ENCODE results near the gene SAMD8.
"Not testable (repeated sequence)": the region's sequence is repeated elsewhere in the genome, so short reads cannot be mapped to it uniquely, and the experiment has no call there.

Gene SAMD8

DNA sequence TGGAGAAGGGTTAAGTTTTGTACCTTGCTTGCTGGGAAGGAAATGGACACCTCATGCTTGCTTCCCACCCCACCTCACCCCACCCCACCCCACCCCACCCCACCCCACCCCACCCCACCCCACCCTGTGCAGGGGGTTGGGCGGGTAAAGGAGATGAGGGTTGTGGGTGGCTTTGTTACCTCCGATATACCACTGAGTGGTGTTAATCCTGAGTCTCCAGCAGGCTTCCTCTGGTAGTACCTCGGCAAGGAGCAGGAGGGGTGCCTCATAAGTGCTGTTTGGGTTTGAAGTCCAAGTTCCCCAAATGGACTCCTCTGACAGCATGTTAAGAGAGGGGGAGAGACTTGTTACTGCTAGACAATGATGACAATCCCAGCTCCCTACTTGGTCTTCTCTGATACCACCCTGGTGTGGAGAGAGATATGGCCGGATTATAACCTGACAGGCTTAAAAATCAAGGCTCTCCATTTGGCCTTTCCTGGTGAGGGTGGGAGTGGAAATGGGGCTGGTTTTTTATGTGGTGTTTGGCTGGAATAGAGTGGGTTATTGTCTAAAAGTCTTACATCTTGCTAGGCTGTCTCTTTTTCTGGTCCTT lies 11.7 kb downstream of the SAMD8 start:
- Histone ChIP-seq H3K36me3 (ENCODE audit: control insufficient read depth, insufficient read depth, low read length) (0 out of 2 replicates have a peak, but pooled peaks cover 3% of the 10 kb centered on the region), H3K9me3 (ENCODE audit: control insufficient read depth, insufficient read depth, low read length) (no peaks in the 10 kb centered on the region), H3K27ac (ENCODE audit: low read depth, low read length) (no peak overlapping the region), H3K27me3 (ENCODE audit: control insufficient read depth, insufficient read depth, low read length) (no peaks in the 10 kb centered on the region), H3K9ac (ENCODE audit: low read depth, low read length) (no peak overlapping the region), H3K4me1 (ENCODE audit: control insufficient read depth, insufficient read depth, low read length) (0 out of 2 replicates have a peak, but pooled peaks cover under 1% of the 10 kb centered on the region), H3K4me3 (ENCODE audit: low read depth, low read length) (no peak overlapping the region)

GRCh38 chr10:75126277-75126676 lies 14.8 kb downstream of the SAMD8 start:
- Histone ChIP-seq H3K27ac (ENCODE audit: low read depth, low read length) (no peak overlapping the region), H3K36me3 (ENCODE audit: control insufficient read depth, insufficient read depth, low read length) (0 out of 2 replicates have a peak, but pooled peaks cover 3% of the 10 kb centered on the region), H3K9ac (ENCODE audit: low read depth, low read length) (no peak overlapping the region), H3K4me3 (ENCODE audit: low read depth, low read length) (no peak overlapping the region), H3K9me3 (ENCODE audit: control insufficient read depth, insufficient read depth, low read length) (no peaks in the 10 kb centered on the region), H3K27me3 (ENCODE audit: control insufficient read depth, insufficient read depth, low read length) (no peaks in the 10 kb centered on the region), H3K4me1 (ENCODE audit: control insufficient read depth, insufficient read depth, low read length) (no peaks in the 10 kb centered on the region)

- Histone ChIP-seq H3K36me3 (ENCODE audit: control insufficient read depth, insufficient read depth, low read length) (0 out of 2 replicates have a peak, but pooled peaks cover 3% of the 10 kb centered on the region), H3K9me3 (ENCODE audit: control insufficient read depth, insufficient read depth, low read length) (no peaks in the 10 kb centered on the region), H3K27ac (ENCODE audit: low read depth, low read length) (no peak overlapping the region), H3K4me3 (ENCODE audit: low read depth, low read length) (no peak overlapping the region), H3K4me1 (ENCODE audit: control insufficient read depth, insufficient read depth, low read length) (no peaks in the 10 kb centered on the region), H3K27me3 (ENCODE audit: control insufficient read depth, insufficient read depth, low read length) (no peaks in the 10 kb centered on the region), H3K9ac (ENCODE audit: low read depth, low read length) (no peak overlapping the region)
These were observed 16.0 kb downstream of the SAMD8 start for GRCh38 chr10:75127471-75127870.

- H3K9ac ChIP-seq (ENCODE audit: low read depth, low read length); H3K4me3 ChIP-seq (ENCODE audit: low read depth, low read length); H3K27ac ChIP-seq (ENCODE audit: low read depth, low read length); H3K4me1 ChIP-seq (ENCODE audit: control insufficient read depth, insufficient read depth, low read length); H3K36me3 ChIP-seq (ENCODE audit: control insufficient read depth, insufficient read depth, low read length); H3K9me3 ChIP-seq (ENCODE audit: control insufficient read depth, insufficient read depth, low read length); H3K27me3 ChIP-seq (ENCODE audit: control insufficient read depth, insufficient read depth, low read length): not testable (repeated sequence)
These were observed 17.5 kb downstream of the SAMD8 start for GRCh38 chr10:75128985-75129384.

DNA sequence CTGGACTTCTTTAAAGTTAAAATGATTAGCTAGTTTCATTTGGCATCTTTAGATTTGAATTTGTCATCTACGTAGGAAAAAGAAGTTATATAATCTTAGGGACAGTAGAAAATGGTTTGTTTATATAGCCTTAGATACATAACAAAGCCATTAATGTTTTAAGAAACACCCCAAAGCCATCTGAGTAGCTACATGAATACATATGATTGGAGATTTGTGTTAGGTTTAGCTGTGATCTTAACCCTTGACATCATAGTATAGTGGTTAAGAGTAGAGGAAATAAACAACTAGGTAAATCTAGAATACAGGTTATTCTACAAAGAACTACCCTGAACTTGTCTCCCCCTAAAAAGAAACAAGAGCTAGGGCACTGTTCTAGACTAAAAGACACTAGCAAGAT lies 18.1 kb downstream of the SAMD8 start:
- Histone ChIP-seq H3K9ac (ENCODE audit: low read depth, low read length) (no peak overlapping the region), H3K36me3 (ENCODE audit: control insufficient read depth, insufficient read depth, low read length) (0 out of 2 replicates have a peak, but pooled peaks cover 3% of the 10 kb centered on the region)

GRCh38 chr10:75133701-75134100 lies 22.2 kb downstream of the SAMD8 start:
- not testable (repeated sequence) for H3K9ac ChIP-seq (ENCODE audit: low read depth, low read length); H3K4me3 ChIP-seq (ENCODE audit: low read depth, low read length); H3K27ac ChIP-seq (ENCODE audit: low read depth, low read length); H3K27me3 ChIP-seq (ENCODE audit: control insufficient read depth, insufficient read depth, low read length); H3K36me3 ChIP-seq (ENCODE audit: control insufficient read depth, insufficient read depth, low read length); H3K4me1 ChIP-seq (ENCODE audit: control insufficient read depth, insufficient read depth, low read length); H3K9me3 ChIP-seq (ENCODE audit: control insufficient read depth, insufficient read depth, low read length)

More for the DNA sequence above, 18.1 kb downstream of the SAMD8 start:
- Histone ChIP-seq H3K9me3 (ENCODE audit: control insufficient read depth, insufficient read depth, low read length) (no peaks in the 10 kb centered on the region), H3K4me1 (ENCODE audit: control insufficient read depth, insufficient read depth, low read length) (no peaks in the 10 kb centered on the region), H3K27ac (ENCODE audit: low read depth, low read length) (no peak overlapping the region), H3K4me3 (ENCODE audit: low read depth, low read length) (no peak overlapping the region), H3K27me3 (ENCODE audit: control insufficient read depth, insufficient read depth, low read length) (no peaks in the 10 kb centered on the region)

DNA sequence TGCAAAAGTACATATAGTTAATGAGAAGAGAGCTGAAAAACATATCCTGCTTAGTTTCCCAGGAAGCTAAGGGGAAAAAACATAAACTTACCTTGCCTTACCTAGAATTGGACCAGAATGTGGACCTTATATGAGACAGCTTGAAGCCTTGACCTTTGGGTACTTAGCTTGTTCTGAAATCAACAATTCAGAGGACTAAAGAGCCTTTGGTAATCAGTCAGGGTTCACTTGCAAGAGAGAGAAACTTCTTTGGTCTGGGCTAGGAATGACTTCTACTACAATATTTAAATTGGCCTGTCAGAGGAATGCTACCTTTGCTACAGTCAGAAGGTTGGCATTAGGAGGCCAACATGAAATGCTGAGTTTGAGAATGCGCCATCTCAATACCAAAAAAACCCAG lies 24.9 kb downstream of the SAMD8 start:
- H3K27ac ChIP-seq (ENCODE audit: low read depth, low read length): no peak overlapping the region
- peaks cover 8% of the 10 kb centered on the region for H3K4me1 ChIP-seq (ENCODE audit: control insufficient read depth, insufficient read depth, low read length)
- H3K4me3 ChIP-seq (ENCODE audit: low read depth, low read length): no peak overlapping the region
- no peak overlapping the region for H3K9ac ChIP-seq (ENCODE audit: low read depth, low read length)
- no peaks in the 10 kb centered on the region for H3K9me3 ChIP-seq (ENCODE audit: control insufficient read depth, insufficient read depth, low read length)
- no peaks in the 10 kb centered on the region for H3K36me3 ChIP-seq (ENCODE audit: control insufficient read depth, insufficient read depth, low read length)
- H3K27me3 ChIP-seq (ENCODE audit: control insufficient read depth, insufficient read depth, low read length): no peaks in the 10 kb centered on the region

GRCh38 chr10:75137533-75138438 lies 26.3 kb downstream of the SAMD8 start:
- Histone ChIP-seq H3K4me1 (ENCODE audit: control insufficient read depth, insufficient read depth, low read length) (peaks cover 8% of the 10 kb centered on the region), H3K4me3 (ENCODE audit: low read depth, low read length) (no peak overlapping the region), H3K27ac (ENCODE audit: low read depth, low read length) (peak overlapping the region; percentile 15), H3K9me3 (ENCODE audit: control insufficient read depth, insufficient read depth, low read length) (no peaks in the 10 kb centered on the region), H3K27me3 (ENCODE audit: control insufficient read depth, insufficient read depth, low read length) (no peaks in the 10 kb centered on the region), H3K9ac (ENCODE audit: low read depth, low read length) (no peak overlapping the region), H3K36me3 (ENCODE audit: control insufficient read depth, insufficient read depth, low read length) (no peaks in the 10 kb centered on the region)

- H3K4me3 ChIP-seq (ENCODE audit: low read depth, low read length): no peak overlapping the region
- no peaks in the 10 kb centered on the region for H3K9me3 ChIP-seq (ENCODE audit: control insufficient read depth, insufficient read depth, low read length)
- peaks cover 8% of the 10 kb centered on the region for H3K4me1 ChIP-seq (ENCODE audit: control insufficient read depth, insufficient read depth, low read length)
- H3K27me3 ChIP-seq (ENCODE audit: control insufficient read depth, insufficient read depth, low read length): no peaks in the 10 kb centered on the region
- H3K36me3 ChIP-seq (ENCODE audit: control insufficient read depth, insufficient read depth, low read length): no peaks in the 10 kb centered on the region
- no peak overlapping the region for H3K27ac ChIP-seq (ENCODE audit: low read depth, low read length)
- H3K9ac ChIP-seq (ENCODE audit: low read depth, low read length): no peak overlapping the region
These were observed 28.8 kb downstream of the SAMD8 start for GRCh38 chr10:75140246-75140645.

- Histone ChIP-seq H3K9ac (ENCODE audit: low read depth, low read length) (no peak overlapping the region), H3K27me3 (ENCODE audit: control insufficient read depth, insufficient read depth, low read length) (no peaks in the 10 kb centered on the region), H3K9me3 (ENCODE audit: control insufficient read depth, insufficient read depth, low read length) (no peaks in the 10 kb centered on the region), H3K4me3 (ENCODE audit: low read depth, low read length) (no peak overlapping the region), H3K4me1 (ENCODE audit: control insufficient read depth, insufficient read depth, low read length) (no peaks in the 10 kb centered on the region), H3K27ac (ENCODE audit: low read depth, low read length) (no peak overlapping the region), H3K36me3 (ENCODE audit: control insufficient read depth, insufficient read depth, low read length) (no peaks in the 10 kb centered on the region)
These were observed 31.9 kb downstream of the SAMD8 start for GRCh38 chr10:75143353-75143752.

GRCh38 chr10:75145590-75145989 lies 34.1 kb downstream of the SAMD8 start:
- Histone ChIP-seq H3K36me3 (ENCODE audit: control insufficient read depth, insufficient read depth, low read length) (peaks cover 4% of the 10 kb centered on the region), H3K4me3 (ENCODE audit: low read depth, low read length) (no peak overlapping the region), H3K9ac (ENCODE audit: low read depth, low read length) (no peak overlapping the region), H3K4me1 (ENCODE audit: control insufficient read depth, insufficient read depth, low read length) (no peaks in the 10 kb centered on the region), H3K27ac (ENCODE audit: low read depth, low read length) (no peak overlapping the region), H3K9me3 (ENCODE audit: control insufficient read depth, insufficient read depth, low read length) (no peaks in the 10 kb centered on the region), H3K27me3 (ENCODE audit: control insufficient read depth, insufficient read depth, low read length) (no peaks in the 10 kb centered on the region)

Measured in HUES48 (cell line).